Brain microvascular endothelial cell (primary cell): ENCODE measurements around the gene C1orf87.
A peak's percentile ranks its signal among the peaks of the same experiment; 100 is the strongest.
"Not testable (repeated sequence)": the region's sequence is repeated elsewhere in the genome, so short reads cannot be mapped to it uniquely, and the experiment has no call there.

Experiments
- DNase-seq: peaks from one replicate; pipeline ENCODE4 v3.0.0-alpha.2; 2020
- H3K27ac ChIP-seq: fragments of 250-450 bp; sonication (Bioruptor Pico); 2 replicates; pipeline ENCODE4 v1.5.1; 2020; ENCODE audit warnings: mild to moderate bottlenecking, moderate library complexity
- H3K27me3 ChIP-seq: fragments of 250-450 bp; sonication (Bioruptor Pico); replicated peaks from 2 replicates; pipeline ENCODE4 v1.5.1; 2020; ENCODE audit warnings: mild to moderate bottlenecking
- H3K36me3 ChIP-seq: fragments of 250-450 bp; sonication (Bioruptor Pico); replicated peaks from 2 replicates; pipeline ENCODE4 v1.5.1; 2020; ENCODE audit warnings: mild to moderate bottlenecking
- H3K4me3 ChIP-seq: 2 replicates; pipeline ENCODE4 v1.5.1; 2011; ENCODE audit warnings: low read depth, mild to moderate bottlenecking, control low read depth, low read length, moderate library complexity
- in situ Hi-C: cut with HindIII; loops from 2 replicates; pipeline ENCODE4 v1.10.0; 2017; ENCODE audit warnings: low sequenced_read_pairs, low pct_ligation_motif_present
- TF ChIP-seq, protein P1 (sequence below): IDR thresholded peaks from 2 replicates; pipeline ENCODE4 v1.5.1; 2011; ENCODE audit warnings: low read depth, mild to moderate bottlenecking, moderate library complexity, low read length, control low read depth, inconsistent platforms; ENCODE audit errors: missing control alignments

C1orf87 gene

DNA sequence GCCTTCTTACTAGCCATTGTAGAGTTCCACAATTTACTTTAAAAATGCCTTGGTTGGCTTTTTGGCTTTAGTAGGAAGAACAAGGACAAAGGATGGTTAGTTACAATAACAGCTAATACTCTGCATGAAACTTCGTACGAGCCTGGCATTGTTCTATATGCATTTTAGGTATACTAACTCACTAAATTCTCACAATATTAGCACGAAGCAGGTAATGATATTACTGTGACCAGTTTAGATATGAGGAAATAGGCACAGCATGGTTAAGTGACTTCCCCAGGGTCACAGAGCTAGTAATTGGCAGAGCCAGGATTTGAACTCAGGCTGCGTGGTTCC is 96.5 kb downstream of the C1orf87 start:
- Histone ChIP-seq H3K4me3 (no peak overlapping the region), H3K27me3 (no peaks in the 10 kb centered on the region), H3K36me3 (no peaks in the 10 kb centered on the region), H3K27ac (no peak overlapping the region)
- no peak for DNase-seq
- in situ Hi-C loops: no loop called here
- TF ChIP-seq, protein P1, sequence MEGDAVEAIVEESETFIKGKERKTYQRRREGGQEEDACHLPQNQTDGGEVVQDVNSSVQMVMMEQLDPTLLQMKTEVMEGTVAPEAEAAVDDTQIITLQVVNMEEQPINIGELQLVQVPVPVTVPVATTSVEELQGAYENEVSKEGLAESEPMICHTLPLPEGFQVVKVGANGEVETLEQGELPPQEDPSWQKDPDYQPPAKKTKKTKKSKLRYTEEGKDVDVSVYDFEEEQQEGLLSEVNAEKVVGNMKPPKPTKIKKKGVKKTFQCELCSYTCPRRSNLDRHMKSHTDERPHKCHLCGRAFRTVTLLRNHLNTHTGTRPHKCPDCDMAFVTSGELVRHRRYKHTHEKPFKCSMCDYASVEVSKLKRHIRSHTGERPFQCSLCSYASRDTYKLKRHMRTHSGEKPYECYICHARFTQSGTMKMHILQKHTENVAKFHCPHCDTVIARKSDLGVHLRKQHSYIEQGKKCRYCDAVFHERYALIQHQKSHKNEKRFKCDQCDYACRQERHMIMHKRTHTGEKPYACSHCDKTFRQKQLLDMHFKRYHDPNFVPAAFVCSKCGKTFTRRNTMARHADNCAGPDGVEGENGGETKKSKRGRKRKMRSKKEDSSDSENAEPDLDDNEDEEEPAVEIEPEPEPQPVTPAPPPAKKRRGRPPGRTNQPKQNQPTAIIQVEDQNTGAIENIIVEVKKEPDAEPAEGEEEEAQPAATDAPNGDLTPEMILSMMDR: no peak

DNA sequence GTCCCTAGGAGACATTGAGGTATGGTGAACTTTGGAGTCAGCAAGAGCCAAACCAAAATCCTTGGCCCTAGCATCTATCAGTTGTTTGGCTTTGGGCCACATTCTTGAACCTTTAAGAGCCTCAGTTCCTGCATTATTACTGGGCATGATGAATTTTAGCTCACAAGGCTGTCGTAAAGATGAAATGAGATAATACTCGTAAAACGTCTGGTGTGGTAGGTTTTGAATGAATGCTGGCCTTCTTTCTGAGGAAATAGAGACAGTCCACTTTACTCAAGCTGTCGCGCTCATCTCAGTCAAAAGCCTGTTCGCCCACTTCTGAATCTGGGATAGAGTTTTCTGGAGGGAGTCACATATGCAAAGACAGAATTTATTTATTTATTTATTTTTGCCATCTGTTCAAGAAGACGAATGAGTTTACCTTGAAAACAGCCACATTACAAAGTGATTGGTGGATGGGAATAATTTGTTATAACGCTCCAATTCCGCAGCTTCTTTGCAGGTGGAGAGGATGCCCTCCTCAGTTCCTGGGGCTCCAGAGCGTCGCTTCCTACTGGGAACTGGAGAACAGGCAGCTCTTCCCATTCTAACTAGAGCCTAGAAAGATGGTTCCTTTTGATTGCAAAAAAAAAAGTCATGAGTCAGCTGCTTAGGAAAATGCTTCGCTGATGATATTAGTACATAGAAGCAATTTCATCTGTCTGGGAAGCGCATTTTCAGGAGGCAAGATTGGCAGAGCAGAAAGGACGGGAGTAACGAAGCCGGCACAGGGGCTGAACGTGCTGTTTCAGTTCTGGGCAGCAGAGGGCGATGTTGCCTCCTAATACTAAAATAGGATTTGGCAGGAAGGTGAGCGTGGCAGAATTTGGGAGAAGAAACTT is 97.1 kb downstream of the C1orf87 start:
- no peak overlapping the region for H3K4me3 ChIP-seq
- TF ChIP-seq, protein P1: peak; percentile 92
- no peaks in the 10 kb centered on the region for H3K27me3 ChIP-seq
- no peaks in the 10 kb centered on the region for H3K36me3 ChIP-seq
- in situ Hi-C loops: no loop called here
- DNase-seq: peak; percentile 64
- no peak overlapping the region for H3K27ac ChIP-seq

DNA sequence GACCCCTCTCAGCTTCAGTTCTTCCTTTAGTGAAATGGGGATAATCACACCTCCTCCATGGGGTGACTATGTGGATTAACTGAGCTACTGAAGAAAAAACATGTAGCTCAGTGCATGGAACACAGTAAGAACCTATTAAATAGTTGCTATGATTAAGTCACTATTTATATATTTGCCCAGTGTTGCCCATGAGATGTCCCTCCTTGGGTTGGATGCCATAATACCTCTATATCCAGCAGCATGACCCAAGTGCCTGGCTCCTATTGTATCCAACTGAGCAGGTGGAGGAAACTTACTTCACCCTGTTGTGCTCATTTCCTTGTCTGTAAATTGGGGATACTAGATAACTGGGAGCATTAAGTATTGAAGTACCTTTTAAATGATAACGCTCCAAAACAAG is 99.9 kb downstream of the C1orf87 start:
- Histone ChIP-seq H3K36me3 (no peaks in the 10 kb centered on the region), H3K4me3 (no peak overlapping the region), H3K27me3 (no peaks in the 10 kb centered on the region), H3K27ac (no peak overlapping the region)
- DNase-seq: no peak
- in situ Hi-C loops: no loop called here
- TF ChIP-seq, protein P1: no peak

DNA sequence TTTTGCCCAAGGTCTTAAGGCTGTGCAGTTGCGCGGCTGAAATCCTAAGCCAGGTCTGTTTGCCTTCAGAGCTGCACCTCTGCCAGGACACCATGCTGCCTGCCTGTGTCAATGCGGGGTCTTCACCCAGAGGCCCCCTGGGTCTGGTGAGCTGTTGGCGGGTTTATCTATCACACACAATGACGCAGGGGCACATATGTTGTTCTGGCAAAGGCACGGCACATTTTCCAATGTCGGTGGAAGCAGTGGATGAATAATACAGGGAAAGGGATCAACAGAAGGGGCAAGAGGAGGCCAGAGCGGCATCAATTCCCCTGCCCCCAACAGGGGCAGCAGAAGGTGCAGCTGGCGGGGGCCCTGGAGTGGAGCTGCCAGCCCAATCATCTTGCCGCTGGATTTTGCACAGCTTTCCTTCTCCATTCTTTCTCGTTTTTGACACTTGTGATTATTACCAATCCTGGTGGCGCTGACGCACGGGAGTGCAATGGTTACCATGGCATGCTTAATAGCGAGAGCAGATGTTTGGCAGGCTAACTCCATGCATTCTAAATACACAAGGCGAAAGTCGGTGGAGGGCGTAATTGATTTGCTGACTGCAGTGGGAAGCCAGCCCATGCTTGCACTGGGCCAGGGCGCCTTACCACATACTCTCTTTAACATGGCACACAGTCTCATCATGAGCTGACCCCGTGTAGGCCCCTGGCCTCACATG is 101.2 kb downstream of the C1orf87 start:
- H3K4me3 ChIP-seq: no peak overlapping the region
- DNase-seq: no peak
- in situ Hi-C loops: no loop called here

DNA sequence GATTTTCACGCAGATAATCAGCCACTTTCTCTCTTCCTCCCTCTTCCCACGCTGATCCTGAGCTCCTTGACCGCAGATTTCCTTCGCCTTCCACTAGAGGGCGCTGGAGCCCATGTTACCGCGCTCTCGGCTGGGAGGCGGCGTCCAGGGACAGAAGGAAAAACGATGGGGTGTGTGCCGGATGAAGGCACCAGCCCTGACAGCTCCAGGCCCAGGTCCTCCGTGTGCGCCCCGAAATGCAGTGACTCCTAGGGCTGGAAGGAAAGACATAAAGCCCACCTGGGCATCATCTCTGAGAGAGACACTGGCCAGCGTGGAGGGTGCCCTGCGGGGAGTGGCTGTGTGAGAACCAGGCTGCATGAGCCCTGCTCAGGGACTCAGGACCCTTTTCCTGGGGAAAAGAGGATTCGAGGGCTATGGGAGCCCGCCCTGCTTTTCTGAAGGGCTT is 102.1 kb downstream of the C1orf87 start:
- Histone ChIP-seq H3K27me3 (no peaks in the 10 kb centered on the region), H3K27ac (no peak overlapping the region), H3K4me3 (peak overlapping the region; percentile 34), H3K36me3 (no peaks in the 10 kb centered on the region)
- peak; percentile 64 for DNase-seq
- in situ Hi-C loops: no loop called here
- TF ChIP-seq, protein P1: peak; percentile 92

More for the DNA sequence above, 101.2 kb downstream of the C1orf87 start:
- no peaks in the 10 kb centered on the region for H3K36me3 ChIP-seq
- H3K27ac ChIP-seq: no peak overlapping the region
- no peaks in the 10 kb centered on the region for H3K27me3 ChIP-seq
- TF ChIP-seq, protein P1: no peak

DNA sequence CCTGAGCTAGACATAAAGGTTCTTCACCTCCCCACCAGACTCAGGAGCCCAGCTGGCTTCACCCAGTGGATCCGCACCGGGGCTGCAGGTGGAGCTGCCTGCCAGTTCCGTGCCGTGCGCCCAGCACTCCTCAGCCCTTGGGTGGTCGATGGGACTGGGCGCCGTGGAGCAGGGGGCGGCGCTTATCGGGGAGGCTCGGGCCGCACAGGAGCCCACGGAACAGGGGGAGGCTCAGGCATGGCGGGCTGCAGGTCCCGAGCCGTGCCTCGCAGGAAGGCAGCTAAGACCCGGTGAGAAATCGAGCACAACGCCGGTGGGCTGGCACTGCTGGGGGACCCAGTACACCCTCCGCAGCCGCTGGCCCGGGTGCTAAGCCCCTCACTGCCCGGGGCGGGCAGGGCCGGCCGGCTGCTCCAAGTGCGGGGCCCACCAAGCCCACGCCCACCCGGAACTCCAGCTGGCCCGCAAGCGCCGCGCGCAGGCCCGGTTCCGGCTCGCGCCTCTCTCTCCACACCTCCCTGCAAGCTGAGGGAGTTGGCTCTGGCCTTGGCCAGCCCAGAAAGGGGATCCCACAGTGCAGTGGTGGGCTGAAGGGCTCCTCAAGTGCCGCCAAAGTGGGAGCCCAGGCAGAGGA is 103.9 kb downstream of the C1orf87 start:
- H3K36me3 ChIP-seq, DNase-seq, in situ Hi-C loops, H3K27me3 ChIP-seq, H3K27ac ChIP-seq, H3K4me3 ChIP-seq: not testable (repeated sequence)

DNA sequence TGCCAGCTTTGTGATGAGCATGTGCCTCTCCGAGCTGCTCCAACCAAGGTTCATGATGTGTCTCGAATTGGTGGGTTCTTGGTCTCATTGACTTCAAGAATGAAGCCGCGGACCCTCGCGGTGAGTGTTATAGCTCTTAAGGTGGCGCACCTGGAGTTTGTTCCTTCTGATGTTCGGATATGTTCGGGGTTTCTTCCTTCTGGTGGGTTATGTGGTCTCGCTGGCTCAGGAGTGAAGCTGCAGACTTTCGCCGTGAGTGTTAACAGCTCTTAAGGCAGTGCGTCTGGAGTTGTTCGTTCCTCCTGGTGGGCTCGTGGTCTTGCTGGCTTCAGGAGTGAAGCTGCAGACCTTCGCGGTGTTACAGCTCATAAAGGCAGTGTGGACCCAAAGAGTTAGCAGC is 104.8 kb downstream of the C1orf87 start:
- H3K27ac ChIP-seq, H3K36me3 ChIP-seq, DNase-seq, H3K27me3 ChIP-seq, in situ Hi-C loops, H3K4me3 ChIP-seq: not testable (repeated sequence)
